Mesendoderm (in vitro differentiated cells): Measurements from ENCODE around the gene HEPHL1.

ENCODE experiments used
- DNase-seq: peaks from one replicate; pipeline ENCODE4 v3.0.0; 2013
- H2AK5ac ChIP-seq: 2 replicates; pipeline ENCODE4 v1.6.1; 2013; ENCODE audit warnings: low read length, inconsistent platforms
- H2BK120ac ChIP-seq: 2 replicates; pipeline ENCODE4 v1.6.1; 2013; ENCODE audit warnings: low read depth, mild to moderate bottlenecking, low read length, moderate library complexity, mixed read lengths
- H2BK15ac ChIP-seq: replicated peaks from 2 replicates; pipeline ENCODE4 v1.6.1; 2013; ENCODE audit warnings: low read depth, mild to moderate bottlenecking, moderate library complexity
- H2BK5ac ChIP-seq: 2 replicates; pipeline ENCODE4 v1.6.1; 2013; ENCODE audit warnings: low read length, inconsistent platforms
- H3K18ac ChIP-seq: 2 replicates; pipeline ENCODE4 v1.6.1; 2013; ENCODE audit warnings: mild to moderate bottlenecking, low read length, mixed read lengths
- H3K23ac ChIP-seq: one replicate; pipeline ENCODE4 v1.6.1; 2013; ENCODE audit warnings: low read length
- H3K27ac ChIP-seq: 2 replicates; pipeline ENCODE4 v1.5.1; 2013; ENCODE audit warnings: low read depth, mild to moderate bottlenecking, inconsistent platforms, low read length, moderate library complexity
- H3K27me3 ChIP-seq: 2 replicates; pipeline ENCODE4 v1.6.1; 2013; ENCODE audit warnings: low read length, control low read depth, mild to moderate bottlenecking, inconsistent platforms; ENCODE audit not compliant: insufficient read depth, poor library complexity
- H3K36me3 ChIP-seq: 2 replicates; pipeline ENCODE4 v1.6.1; 2013; ENCODE audit warnings: low read length, inconsistent platforms; ENCODE audit not compliant: control insufficient read depth, insufficient read depth
- H3K4ac ChIP-seq: one replicate; pipeline ENCODE4 v1.6.1; 2013; ENCODE audit warnings: low read depth, mild to moderate bottlenecking, low read length, moderate library complexity
- H3K4me1 ChIP-seq: 2 replicates; pipeline ENCODE4 v1.6.1; 2013; ENCODE audit warnings: low read depth, low read length, inconsistent platforms; ENCODE audit not compliant: control insufficient read depth
- H3K4me2 ChIP-seq: 2 replicates; pipeline ENCODE4 v1.6.1; 2013; ENCODE audit warnings: low read length
- H3K4me3 ChIP-seq: 2 replicates; pipeline ENCODE4 v1.5.1; 2013; ENCODE audit warnings: mild to moderate bottlenecking, low read length
- H3K56ac ChIP-seq: one replicate; pipeline ENCODE4 v1.6.1; 2013; ENCODE audit warnings: low read length
- H3K79me1 ChIP-seq: 2 replicates; pipeline ENCODE4 v1.6.1; 2013; ENCODE audit warnings: low read length, inconsistent platforms
- H3K79me2 ChIP-seq: 2 replicates; pipeline ENCODE4 v1.6.1; 2013; ENCODE audit warnings: mild to moderate bottlenecking, low read length; ENCODE audit not compliant: control insufficient read depth, insufficient read depth
- H3K9ac ChIP-seq: 2 replicates; pipeline ENCODE4 v1.6.1; 2013; ENCODE audit warnings: low read length, inconsistent platforms
- H4K5ac ChIP-seq: one replicate; pipeline ENCODE4 v1.6.1; 2013; ENCODE audit warnings: low read length
- H4K8ac ChIP-seq: one replicate; pipeline ENCODE4 v1.6.1; 2013; ENCODE audit warnings: low read depth, mild to moderate bottlenecking, control low read depth, low read length, moderate library complexity
- WGBS: extraction: QIAGEN DNeasy Blood & Tissue Kit; methylation state at CpG from one replicate; pipeline ENCODE4 v1.1.7; 2013; ENCODE audit warnings: low lambda C conversion rate, missing lambda C conversion rate; ENCODE audit not compliant: insufficient coverage; ENCODE audit errors: extremely low coverage; 5-methylcytosine and 5-hydroxymethylcytosine counted together

Gene HEPHL1

DNA sequence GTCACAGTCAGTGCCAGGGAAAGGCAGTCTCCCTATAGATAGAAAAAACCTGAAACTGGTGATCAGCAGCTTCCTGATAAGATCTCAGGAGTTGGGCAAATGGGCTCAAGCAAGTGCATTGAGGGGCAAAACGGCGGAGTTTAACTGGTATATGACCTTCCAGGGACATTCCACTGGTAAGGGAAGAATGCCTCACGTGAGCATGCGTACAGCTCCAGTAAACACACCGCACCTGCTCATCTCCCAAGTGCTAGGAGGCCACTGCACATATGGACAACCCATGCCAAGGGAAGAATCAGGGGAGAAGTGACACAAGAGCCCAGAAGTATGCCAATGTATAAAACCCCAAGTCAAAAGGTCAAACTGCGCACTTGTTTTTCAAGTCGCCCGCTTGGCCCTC, 11.6 kb downstream of the HEPHL1 start:
- H2BK5ac ChIP-seq: no peak overlapping the region
- H3K4ac ChIP-seq: no peak overlapping the region
- no peak overlapping the region for H4K5ac ChIP-seq
- H3K27ac ChIP-seq: no peak overlapping the region
- no peak overlapping the region for H2AK5ac ChIP-seq
- H3K27me3 ChIP-seq: no peaks in the 10 kb centered on the region
- no peaks in the 10 kb centered on the region for H3K79me2 ChIP-seq
- DNase-seq: no peak
- H3K56ac ChIP-seq: no peak overlapping the region
- H2BK120ac ChIP-seq: no peak overlapping the region
- no peak overlapping the region for H3K4me3 ChIP-seq
- H3K36me3 ChIP-seq: no peaks in the 10 kb centered on the region
- no peak overlapping the region for H3K23ac ChIP-seq
- H3K4me1 ChIP-seq: no peaks in the 10 kb centered on the region
- H3K4me2 ChIP-seq: no peak overlapping the region
- no peaks in the 10 kb centered on the region for H3K79me1 ChIP-seq
- no peak overlapping the region for H2BK15ac ChIP-seq
- WGBS: no CpG with 5 or more reads among the region's 8 CpGs
- no peak overlapping the region for H4K8ac ChIP-seq
- H3K18ac ChIP-seq: no peak overlapping the region
- no peak overlapping the region for H3K9ac ChIP-seq

DNA sequence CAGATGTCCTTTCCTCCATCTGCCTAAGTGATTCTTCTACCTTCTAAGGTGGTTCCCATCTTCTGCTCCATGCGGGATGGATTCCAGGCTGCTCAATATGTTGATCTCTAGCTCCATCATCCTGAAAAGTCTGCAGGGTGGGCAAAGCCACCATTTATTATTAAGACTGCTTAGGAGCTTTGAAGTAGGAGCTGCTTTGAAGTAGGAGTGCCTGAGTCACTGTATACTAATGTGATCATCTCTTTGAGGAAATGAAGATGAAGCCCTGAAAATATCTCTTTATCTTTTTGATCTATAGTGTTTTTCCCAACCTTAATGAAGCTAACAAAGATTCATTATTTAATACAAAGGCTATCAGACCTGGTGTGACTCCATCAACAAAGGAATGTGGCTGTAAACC, 13.1 kb downstream of the HEPHL1 start:
- no peak overlapping the region for H3K18ac ChIP-seq
- no peak overlapping the region for H3K56ac ChIP-seq
- no peaks in the 10 kb centered on the region for H3K27me3 ChIP-seq
- H3K9ac ChIP-seq: no peak overlapping the region
- no peak for DNase-seq
- no peaks in the 10 kb centered on the region for H3K79me2 ChIP-seq
- H2BK15ac ChIP-seq: no peak overlapping the region
- no peak overlapping the region for H3K23ac ChIP-seq
- H3K27ac ChIP-seq: no peak overlapping the region
- no peaks in the 10 kb centered on the region for H3K79me1 ChIP-seq
- H4K5ac ChIP-seq: no peak overlapping the region
- no peaks in the 10 kb centered on the region for H3K4me1 ChIP-seq
- no peak overlapping the region for H4K8ac ChIP-seq
- H3K4me3 ChIP-seq: no peak overlapping the region
- no peaks in the 10 kb centered on the region for H3K36me3 ChIP-seq
- no peak overlapping the region for H3K4me2 ChIP-seq
- whole genome bisulfite sequencing: no CpG with 5 or more reads among the region's 1 CpG
- H2AK5ac ChIP-seq: no peak overlapping the region
- H3K4ac ChIP-seq: no peak overlapping the region
- no peak overlapping the region for H2BK5ac ChIP-seq
- H2BK120ac ChIP-seq: no peak overlapping the region

DNA sequence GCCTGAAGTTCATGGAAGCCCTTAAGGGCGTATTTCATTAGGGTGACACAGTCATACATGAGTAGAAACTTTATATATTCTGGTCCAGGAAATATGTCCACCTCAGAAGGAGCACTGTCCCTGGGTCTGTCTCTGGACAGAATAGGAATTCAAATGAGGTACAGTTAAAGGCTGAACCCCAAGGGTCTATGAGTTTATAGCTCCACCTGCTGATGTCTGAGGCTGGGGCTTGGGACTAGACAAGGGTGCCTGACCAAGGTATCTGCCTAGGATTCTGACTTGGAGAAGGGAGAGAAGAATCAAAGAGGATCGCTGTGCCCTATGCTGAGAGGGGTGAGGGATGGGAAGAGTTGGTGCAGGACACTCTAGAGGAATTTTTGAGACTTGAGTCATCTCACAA, 14.9 kb downstream of the HEPHL1 start:
- no peak overlapping the region for H3K9ac ChIP-seq
- WGBS: no CpG with 5 or more reads among the region's 2 CpGs

DNA sequence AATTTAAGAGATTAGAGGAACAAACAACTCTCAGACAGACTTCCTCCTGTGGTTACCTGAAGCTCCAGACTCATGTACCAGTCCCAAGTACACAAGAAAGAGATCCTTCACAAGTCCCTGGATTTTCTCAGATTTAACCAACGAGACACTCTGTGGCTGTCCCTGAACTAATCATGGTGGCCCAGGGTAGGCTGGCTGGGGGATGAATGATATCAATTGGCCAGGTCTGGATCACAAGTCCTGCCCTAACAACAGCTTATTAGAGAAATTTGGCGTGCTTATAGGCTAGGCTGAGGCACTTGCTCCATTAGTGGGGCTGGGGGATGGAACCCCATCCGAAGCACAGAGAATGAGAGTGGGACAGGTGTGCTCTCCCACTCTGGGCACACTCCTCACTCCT, 22.1 kb downstream of the HEPHL1 start:
- no peak overlapping the region for H2AK5ac ChIP-seq
- H3K79me2 ChIP-seq: no peaks in the 10 kb centered on the region
- no peaks in the 10 kb centered on the region for H3K79me1 ChIP-seq
- no peak overlapping the region for H4K5ac ChIP-seq
- no peak overlapping the region for H3K23ac ChIP-seq
- H3K4me3 ChIP-seq: no peak overlapping the region
- no peak overlapping the region for H3K56ac ChIP-seq
- H3K4me2 ChIP-seq: no peak overlapping the region
- no peak overlapping the region for H4K8ac ChIP-seq
- no peak for DNase-seq
- H2BK5ac ChIP-seq: no peak overlapping the region
- H3K36me3 ChIP-seq: no peaks in the 10 kb centered on the region
- no peak overlapping the region for H2BK120ac ChIP-seq
- H3K4ac ChIP-seq: no peak overlapping the region
- H3K4me1 ChIP-seq: no peaks in the 10 kb centered on the region
- no CpG with 5 or more reads among the region's 3 CpGs for WGBS
- no peak overlapping the region for H3K27ac ChIP-seq
- H3K27me3 ChIP-seq: no peaks in the 10 kb centered on the region
- no peak overlapping the region for H2BK15ac ChIP-seq
- no peak overlapping the region for H3K9ac ChIP-seq
- H3K18ac ChIP-seq: no peak overlapping the region

More for the DNA sequence above, 14.9 kb downstream of the HEPHL1 start:
- DNase-seq: peak; percentile 1
- H3K36me3 ChIP-seq: no peaks in the 10 kb centered on the region
- H3K4me3 ChIP-seq: no peak overlapping the region
- H4K5ac ChIP-seq: no peak overlapping the region
- no peak overlapping the region for H2AK5ac ChIP-seq
- H3K4ac ChIP-seq: no peak overlapping the region
- H3K18ac ChIP-seq: no peak overlapping the region
- H2BK120ac ChIP-seq: no peak overlapping the region
- H3K79me1 ChIP-seq: no peaks in the 10 kb centered on the region
- H3K23ac ChIP-seq: no peak overlapping the region
- H3K27ac ChIP-seq: no peak overlapping the region
- H3K4me1 ChIP-seq: no peaks in the 10 kb centered on the region
- H2BK5ac ChIP-seq: no peak overlapping the region
- H2BK15ac ChIP-seq: no peak overlapping the region
- H3K79me2 ChIP-seq: no peaks in the 10 kb centered on the region
- H3K27me3 ChIP-seq: no peaks in the 10 kb centered on the region
- no peak overlapping the region for H4K8ac ChIP-seq
- H3K56ac ChIP-seq: no peak overlapping the region
- no peak overlapping the region for H3K4me2 ChIP-seq

DNA sequence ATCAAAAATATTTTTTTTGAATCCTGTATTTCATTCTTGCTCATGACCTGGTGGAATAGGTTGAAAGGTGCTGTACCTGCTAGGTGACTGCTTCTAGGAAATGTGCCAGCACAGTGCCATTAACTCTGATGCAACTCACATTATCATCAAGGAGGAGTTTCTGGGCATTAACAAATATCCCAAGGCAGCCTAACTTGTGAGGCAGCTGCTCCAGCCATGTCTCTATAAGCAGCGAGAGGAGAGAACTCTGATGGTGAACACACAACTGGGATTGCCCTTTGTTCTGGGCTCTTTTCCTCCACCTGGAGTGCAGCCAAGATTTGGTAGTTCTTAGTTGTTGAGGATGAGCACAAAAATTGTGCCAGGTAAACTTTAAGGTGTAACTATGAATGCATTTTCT, 25.6 kb downstream of the HEPHL1 start:
- no peak for DNase-seq
- Histone ChIP-seq H3K79me2 (no peaks in the 10 kb centered on the region), H3K9ac (no peak overlapping the region), H3K27me3 (no peaks in the 10 kb centered on the region), H2AK5ac (no peak overlapping the region), H3K4me2 (no peak overlapping the region), H3K36me3 (no peaks in the 10 kb centered on the region), H3K56ac (no peak overlapping the region), H3K4ac (no peak overlapping the region), H2BK5ac (no peak overlapping the region), H3K4me1 (no peaks in the 10 kb centered on the region), H4K8ac (no peak overlapping the region), H3K27ac (no peak overlapping the region), H3K4me3 (no peak overlapping the region), H4K5ac (no peak overlapping the region), H2BK120ac (no peak overlapping the region), H2BK15ac (no peak overlapping the region), H3K79me1 (no peaks in the 10 kb centered on the region), H3K23ac (no peak overlapping the region), H3K18ac (no peak overlapping the region)
- WGBS: no CpG with 5 or more reads among the region's 1 CpG

DNA sequence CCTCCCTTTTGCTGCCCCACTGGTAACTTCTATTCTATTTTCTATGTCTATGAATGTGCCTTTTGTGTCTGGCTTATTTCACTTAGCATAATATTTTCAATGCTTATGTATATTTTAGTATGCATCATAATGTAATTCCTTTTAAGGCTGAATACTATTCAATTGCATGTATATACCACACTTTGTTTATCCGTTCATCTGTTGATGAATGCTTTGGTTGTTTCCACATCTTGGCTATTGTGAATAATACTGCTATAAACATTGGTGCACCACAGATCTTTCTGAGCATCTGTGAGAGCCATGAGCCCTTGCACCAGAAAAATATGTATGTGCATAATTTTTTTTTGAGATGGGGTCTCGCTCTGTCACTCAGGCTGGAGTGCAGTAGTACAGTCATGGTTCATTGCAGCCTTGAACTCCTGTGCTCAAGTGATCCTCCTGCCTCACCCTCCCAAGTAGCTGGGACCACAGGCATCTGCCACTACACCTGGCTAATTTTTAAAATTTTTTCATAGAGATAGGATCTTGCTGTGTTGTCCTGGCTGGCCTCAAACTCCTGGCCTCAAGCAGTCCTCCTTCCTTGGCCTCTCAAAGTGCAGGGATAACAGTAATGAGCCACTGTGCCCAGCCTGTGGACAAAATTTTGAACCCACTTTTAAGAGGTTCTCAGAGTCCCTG, 27.0 kb downstream of the HEPHL1 start:
- Histone ChIP-seq H2BK120ac (no peak overlapping the region), H2BK15ac (no peak overlapping the region), H2AK5ac (no peak overlapping the region), H3K4me1 (no peaks in the 10 kb centered on the region), H3K23ac (no peak overlapping the region), H3K36me3 (no peaks in the 10 kb centered on the region), H4K8ac (no peak overlapping the region), H3K4ac (no peak overlapping the region), H3K18ac (no peak overlapping the region), H3K4me2 (no peak overlapping the region), H3K27me3 (no peaks in the 10 kb centered on the region), H3K9ac (no peak overlapping the region), H3K79me1 (no peaks in the 10 kb centered on the region), H2BK5ac (no peak overlapping the region), H3K56ac (no peak overlapping the region), H3K27ac (no peak overlapping the region), H3K4me3 (no peak overlapping the region), H3K79me2 (no peaks in the 10 kb centered on the region), H4K5ac (no peak overlapping the region)
- WGBS: no CpG with 5 or more reads among the region's 2 CpGs
- no peak for DNase-seq
